Fibroblast of lung (primary cell): ENCODE results near the gene RDH16. TPM values are rescaled to one million over a fixed set of nuclear protein-coding genes. Genes with fewer than 3 reads are reported as not detected.
"Not testable (repeated sequence)": the region's sequence is repeated elsewhere in the genome, so short reads cannot be mapped to it uniquely, and the experiment has no call there.

ENCODE experiments used
- DNase-seq, 2 donors: peaks; one replicate each; pipeline versions ENCODE4 v3.0.0 to v3.0.0-alpha.2; 2010; ENCODE audit warnings: low read depth in 2 of 2
- H2AFZ ChIP-seq: 2 replicates; pipeline ENCODE4 v1.5.1; 2012; ENCODE audit warnings: low read length, control low read depth, inconsistent platforms
- H3K27ac ChIP-seq: 2 replicates; pipeline ENCODE4 v1.5.1; 2011; ENCODE audit warnings: low read length, control low read depth; ENCODE audit not compliant: insufficient read depth
- H3K27me3 ChIP-seq: 2 replicates; pipeline ENCODE4 v1.5.1; 2011; ENCODE audit warnings: mild to moderate bottlenecking, low read length; ENCODE audit not compliant: control insufficient read depth, insufficient read depth
- H3K36me3 ChIP-seq: 2 replicates; pipeline ENCODE4 v1.5.1; 2011; ENCODE audit warnings: low read length; ENCODE audit not compliant: control insufficient read depth, insufficient read depth
- H3K4me1 ChIP-seq: 2 replicates; pipeline ENCODE4 v1.5.1; 2011; ENCODE audit warnings: low read length; ENCODE audit not compliant: control insufficient read depth, insufficient read depth; ENCODE audit errors: extremely low read depth
- H3K4me2 ChIP-seq: 2 replicates; pipeline ENCODE4 v1.5.1; 2011; ENCODE audit warnings: low read length, control low read depth; ENCODE audit not compliant: insufficient read depth; ENCODE audit errors: extremely low read depth
- H3K4me3 ChIP-seq, 4 experiments: fragments of 200-600 bp in 1 of 4; sonication (generic) in 1 of 4; replicated peaks in 1 of 4; 2 replicates each; pipeline ENCODE4 v1.5.1; 2011 to 2016; ENCODE audit warnings: low read length in 4 of 4, low read depth in 3 of 4, mild to moderate bottlenecking in 3 of 4, control low read depth in 2 of 4, inconsistent platforms in 1 of 4, mixed read lengths in 1 of 4; ENCODE audit not compliant: insufficient read depth in 1 of 4; ENCODE audit errors: control extremely low read depth in 1 of 4
- H3K79me2 ChIP-seq: 2 replicates; pipeline ENCODE4 v1.5.1; 2012; ENCODE audit warnings: mild to moderate bottlenecking, low read length, inconsistent platforms; ENCODE audit not compliant: control insufficient read depth, insufficient read depth
- H3K9ac ChIP-seq: 2 replicates; pipeline ENCODE4 v1.5.1; 2011; ENCODE audit warnings: mild to moderate bottlenecking, low read length, control low read depth; ENCODE audit not compliant: insufficient read depth
- H3K9me3 ChIP-seq: 2 replicates; pipeline ENCODE4 v1.5.1; 2012; ENCODE audit warnings: low read depth, low read length; ENCODE audit not compliant: control insufficient read depth, insufficient read depth
- H4K20me1 ChIP-seq: 2 replicates; pipeline ENCODE4 v1.5.1; 2011; ENCODE audit warnings: low read length; ENCODE audit not compliant: control insufficient read depth, insufficient read depth; ENCODE audit errors: extremely low read depth
- EZH2 ChIP-seq: IDR thresholded peaks from 2 replicates; pipeline ENCODE4 v1.5.1; 2012; ENCODE audit warnings: low read length, control low read depth, mild to moderate bottlenecking; ENCODE audit errors: missing control alignments
- polyA plus RNA-seq, 2 donors: library from polyadenylated mRNA; depleted of rRNA in 1 of 2; stranded (reverse) in 1 of 2; unstranded in 1 of 2; fragments of >200 nt; gene quantifications; 2 replicates each; pipeline ENCODE4 v1.2.1, GENCODE V29; 2011 to 2012; ENCODE audit warnings: missing spikeins in 1 of 2
- total RNA-seq: library from RNA; depleted of rRNA; stranded (reverse); fragments of >200 nt; gene quantifications from 2 replicates; pipeline ENCODE4 v1.2.1, GENCODE V29; 2014
- TF ChIP-seq, protein P1 (sequence below), 2 donors: IDR thresholded peaks in 1 of 2; conservative IDR thresholded peaks in 1 of 2; 1 replicate in 1 of 2; 2 replicates in 1 of 2; pipeline ENCODE4 v1.5.1; 2011 to 2012; ENCODE audit warnings: low read length in 2 of 2, control low read depth in 1 of 2, inconsistent platforms in 1 of 2, low read depth in 1 of 2, mild to moderate bottlenecking in 1 of 2

RDH16 gene
- total and polyA plus RNA-seq, 2 donors (not counting 1 experiment from before 2014, with no cell fraction given): 0.17 TPM; not detected in 1

DNA sequence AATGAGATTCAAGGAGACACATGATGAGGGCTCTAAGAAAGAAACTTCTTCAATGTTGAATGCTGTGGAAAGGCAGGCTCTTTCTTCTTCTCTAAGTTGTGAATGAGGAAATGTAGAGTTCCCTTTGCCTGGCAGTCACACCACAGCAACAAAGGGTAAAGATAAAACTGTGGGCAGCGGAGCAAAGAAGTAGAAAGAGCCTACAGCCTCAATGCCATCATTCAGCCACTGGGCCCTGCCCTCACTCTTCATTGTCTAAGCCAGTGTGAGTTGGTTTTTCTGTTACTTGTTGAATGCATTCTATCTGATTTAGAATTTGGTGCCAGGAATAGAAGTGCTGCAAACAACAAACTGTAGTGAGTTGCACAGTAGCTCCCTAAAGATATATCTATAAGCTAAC is 35.4 kb downstream of the RDH16 start:
- no peaks in the 10 kb centered on the region for H3K36me3 ChIP-seq
- no peak overlapping the region for H3K4me2 ChIP-seq
- no peak overlapping the region for H2AFZ ChIP-seq
- no peaks in the 10 kb centered on the region for H3K79me2 ChIP-seq
- no peak for DNase-seq
- H3K4me3 ChIP-seq: no peak overlapping the region
- no peaks in the 10 kb centered on the region for H3K4me1 ChIP-seq
- no peaks in the 10 kb centered on the region for H4K20me1 ChIP-seq
- no peak overlapping the region for H3K9ac ChIP-seq
- no peak for TF ChIP-seq EZH2
- TF ChIP-seq, protein P1, sequence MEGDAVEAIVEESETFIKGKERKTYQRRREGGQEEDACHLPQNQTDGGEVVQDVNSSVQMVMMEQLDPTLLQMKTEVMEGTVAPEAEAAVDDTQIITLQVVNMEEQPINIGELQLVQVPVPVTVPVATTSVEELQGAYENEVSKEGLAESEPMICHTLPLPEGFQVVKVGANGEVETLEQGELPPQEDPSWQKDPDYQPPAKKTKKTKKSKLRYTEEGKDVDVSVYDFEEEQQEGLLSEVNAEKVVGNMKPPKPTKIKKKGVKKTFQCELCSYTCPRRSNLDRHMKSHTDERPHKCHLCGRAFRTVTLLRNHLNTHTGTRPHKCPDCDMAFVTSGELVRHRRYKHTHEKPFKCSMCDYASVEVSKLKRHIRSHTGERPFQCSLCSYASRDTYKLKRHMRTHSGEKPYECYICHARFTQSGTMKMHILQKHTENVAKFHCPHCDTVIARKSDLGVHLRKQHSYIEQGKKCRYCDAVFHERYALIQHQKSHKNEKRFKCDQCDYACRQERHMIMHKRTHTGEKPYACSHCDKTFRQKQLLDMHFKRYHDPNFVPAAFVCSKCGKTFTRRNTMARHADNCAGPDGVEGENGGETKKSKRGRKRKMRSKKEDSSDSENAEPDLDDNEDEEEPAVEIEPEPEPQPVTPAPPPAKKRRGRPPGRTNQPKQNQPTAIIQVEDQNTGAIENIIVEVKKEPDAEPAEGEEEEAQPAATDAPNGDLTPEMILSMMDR (conservative IDR thresholded peaks at IDR 0.05 in 1 of 2, IDR thresholded peaks at IDR 0.05 in 1 of 2; ENCODE audit: low read depth in 1 of 2, low read length in 2 of 2): no peak
- no peak overlapping the region for H3K27ac ChIP-seq
- H3K9me3 ChIP-seq: no peaks in the 10 kb centered on the region
- peaks cover 4% of the 10 kb centered on the region for H3K27me3 ChIP-seq

DNA sequence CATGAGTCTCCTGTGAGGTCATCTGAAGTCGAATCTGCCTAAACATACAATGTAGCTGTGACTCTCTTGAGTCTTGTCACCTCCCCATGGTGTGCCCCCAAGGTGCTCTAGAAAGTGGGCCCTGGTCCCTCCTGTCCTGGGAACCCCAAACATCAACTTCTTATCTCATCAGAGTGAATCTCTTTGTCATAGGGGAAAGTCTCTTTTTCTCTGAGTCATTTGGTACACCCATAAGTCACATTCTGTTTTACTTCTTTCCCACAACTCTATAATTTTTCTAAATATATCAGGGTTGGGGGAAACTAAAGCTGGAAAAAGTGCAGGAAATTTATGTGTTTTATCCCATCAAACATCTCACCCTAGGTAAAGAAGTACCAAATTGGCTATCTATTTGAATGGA is 36.1 kb downstream of the RDH16 start:
- no peaks in the 10 kb centered on the region for H3K4me1 ChIP-seq
- no peak overlapping the region for H3K9ac ChIP-seq
- no peak overlapping the region for H3K27ac ChIP-seq
- H3K27me3 ChIP-seq: peaks cover 4% of the 10 kb centered on the region
- H3K9me3 ChIP-seq: no peaks in the 10 kb centered on the region
- H4K20me1 ChIP-seq: no peaks in the 10 kb centered on the region
- H3K36me3 ChIP-seq: no peaks in the 10 kb centered on the region
- H3K4me2 ChIP-seq: no peak overlapping the region
- H2AFZ ChIP-seq: no peak overlapping the region
- TF ChIP-seq, protein P1 (conservative IDR thresholded peaks at IDR 0.05 in 1 of 2, IDR thresholded peaks at IDR 0.05 in 1 of 2; ENCODE audit: low read depth in 1 of 2, low read length in 2 of 2): no peak
- TF ChIP-seq EZH2: no peak
- DNase-seq: no peak
- H3K79me2 ChIP-seq: no peaks in the 10 kb centered on the region
- no peak overlapping the region for H3K4me3 ChIP-seq

DNA sequence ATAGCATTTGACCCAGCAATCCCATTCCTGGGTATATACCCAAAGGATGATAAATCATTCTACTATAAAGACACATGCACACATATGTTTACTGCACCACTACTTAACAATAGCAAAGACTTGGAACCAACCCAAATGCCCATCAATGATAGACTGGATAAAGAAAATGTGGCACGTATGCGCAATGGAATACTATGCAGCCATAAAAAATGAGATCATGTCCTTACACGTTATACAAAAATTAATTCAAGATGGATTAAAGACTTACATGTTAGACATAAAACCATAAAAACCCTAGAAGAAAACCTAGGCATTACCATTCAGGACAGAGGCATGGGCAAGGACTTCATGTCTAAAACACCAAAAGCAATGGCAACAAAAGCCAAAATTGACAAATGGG is 39.3 kb downstream of the RDH16 start:
- H3K4me3 ChIP-seq, H3K36me3 ChIP-seq, H3K4me1 ChIP-seq, H4K20me1 ChIP-seq, H3K27ac ChIP-seq, H3K9ac ChIP-seq, H2AFZ ChIP-seq, DNase-seq, H3K9me3 ChIP-seq, H3K79me2 ChIP-seq, H3K4me2 ChIP-seq, H3K27me3 ChIP-seq: not testable (repeated sequence)
